Right ventricle myocardium superior (tissue), 1 donor: ENCODE measurements around the gene PRKCZ. TPM values are rescaled to one million over a fixed set of nuclear protein-coding genes. Genes with fewer than 3 reads are reported as not detected.

Experiments used
- ATAC-seq: fragments of 200-7000 bp; cut with Tn5 transposase; one replicate; pipeline ENCODE4 v1.9.1; 2020; ENCODE audit warnings: mild to moderate bottlenecking; ENCODE audit not compliant: poor library complexity
- DNase-seq: peaks from one replicate; pipeline ENCODE4 v3.0.0-alpha.2; 2020
- intact Hi-C: fragments of 100-400 bp; cut with DNase I; formaldehyde crosslinking; loops from one replicate; pipeline ENCODE4 v1.11.2; 2022
- total RNA-seq: library from RNA; stranded (reverse); fragmentation: NEBNext Ultra II Directional; extraction: Animal tissue kit (Norgen Biotek cat#: 25700); gene quantifications from one replicate; pipeline ENCODE4 v1.2.1, GENCODE V29; 2021
- donor health status: DM: no; HTN: yes; CAD: no; lungs with severe emphysema.

PRKCZ gene
- total RNA-seq, 1 donor from 2014 or later = 13.5 TPM

- intact Hi-C loops = no loop called here
- DNase-seq (no peak), ATAC-seq (no peak)
These were observed 137.4 kb downstream of the PRKCZ start for GRCh38 chr1:2187619-2188018.

DNA sequence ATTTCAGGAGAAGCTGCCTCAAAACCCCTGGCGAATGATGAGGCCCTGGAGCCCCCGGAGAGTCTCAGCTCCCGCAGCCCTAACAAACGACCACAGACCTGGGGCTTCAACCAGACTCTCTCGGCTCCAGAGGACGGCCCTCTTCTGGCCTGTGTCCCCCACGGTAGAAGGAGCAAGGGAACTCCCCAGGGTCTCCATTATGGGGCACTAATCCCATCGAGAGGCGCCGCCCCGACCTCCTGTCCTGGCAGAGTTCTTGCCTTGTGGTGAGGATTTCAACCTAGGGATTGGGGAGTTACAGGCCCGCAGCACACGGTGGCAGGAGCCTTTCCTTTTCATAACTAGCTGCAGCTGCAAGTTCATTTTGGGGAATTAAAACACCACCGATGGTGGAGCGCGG is 138.1 kb downstream of the PRKCZ start:
- intact Hi-C loops = no loop called here
- DNase-seq (no peak), ATAC-seq (no peak)

DNA sequence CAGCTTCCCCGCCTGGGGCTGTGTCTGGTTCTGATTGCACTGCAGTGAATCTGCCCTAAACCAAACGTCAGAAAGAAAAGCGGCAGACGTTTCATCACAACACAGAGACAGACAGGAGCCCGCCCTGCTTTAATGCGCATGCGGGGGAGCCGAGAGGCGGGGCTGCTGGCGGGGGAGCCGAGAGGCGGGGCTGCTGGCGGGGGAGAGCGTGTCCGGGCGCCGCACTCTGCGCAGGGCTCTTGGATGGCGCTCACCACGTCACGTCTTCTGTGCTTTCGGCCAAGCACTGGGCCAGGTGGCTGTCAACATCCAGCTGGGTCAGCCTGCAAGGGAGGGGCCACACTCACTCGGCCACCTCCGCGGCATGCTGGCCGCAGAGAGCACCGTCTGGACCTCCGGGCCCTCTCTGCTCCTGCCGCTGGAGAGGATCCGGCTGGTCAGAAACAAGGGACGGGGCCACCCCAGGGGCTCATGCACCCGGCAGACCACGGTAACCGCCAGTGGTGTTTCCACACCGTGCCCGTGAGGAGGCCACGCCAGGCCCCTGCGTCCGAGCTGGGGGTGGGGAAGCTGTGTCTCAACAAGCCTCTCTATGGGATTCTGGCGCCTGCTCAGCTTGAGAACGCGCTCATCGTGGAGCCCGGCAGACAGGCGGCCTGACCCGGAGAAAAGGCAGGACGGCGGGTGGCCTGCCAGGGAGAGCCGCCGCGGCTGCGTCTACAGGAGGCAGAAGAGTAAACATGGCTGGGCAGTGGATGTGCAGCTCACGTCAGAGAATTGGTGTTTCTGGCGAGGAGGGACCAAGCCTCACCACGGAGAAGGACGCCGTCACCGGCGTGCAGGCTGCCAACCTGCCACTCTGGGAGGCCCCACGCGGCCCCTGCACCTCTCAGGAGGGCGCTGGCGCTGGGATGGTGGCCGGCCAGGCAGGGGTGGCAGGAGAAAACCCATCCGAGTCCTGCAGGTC is 139.5 kb downstream of the PRKCZ start:
- DNase-seq (peak; percentile 98), ATAC-seq (peak; percentile 92)
- intact Hi-C loops = no loop called here

- no peak for DNase-seq
- intact Hi-C loops = no loop called here
- peak; percentile 0 for ATAC-seq
These were observed 140.3 kb downstream of the PRKCZ start for GRCh38 chr1:2190491-2190976.

DNA sequence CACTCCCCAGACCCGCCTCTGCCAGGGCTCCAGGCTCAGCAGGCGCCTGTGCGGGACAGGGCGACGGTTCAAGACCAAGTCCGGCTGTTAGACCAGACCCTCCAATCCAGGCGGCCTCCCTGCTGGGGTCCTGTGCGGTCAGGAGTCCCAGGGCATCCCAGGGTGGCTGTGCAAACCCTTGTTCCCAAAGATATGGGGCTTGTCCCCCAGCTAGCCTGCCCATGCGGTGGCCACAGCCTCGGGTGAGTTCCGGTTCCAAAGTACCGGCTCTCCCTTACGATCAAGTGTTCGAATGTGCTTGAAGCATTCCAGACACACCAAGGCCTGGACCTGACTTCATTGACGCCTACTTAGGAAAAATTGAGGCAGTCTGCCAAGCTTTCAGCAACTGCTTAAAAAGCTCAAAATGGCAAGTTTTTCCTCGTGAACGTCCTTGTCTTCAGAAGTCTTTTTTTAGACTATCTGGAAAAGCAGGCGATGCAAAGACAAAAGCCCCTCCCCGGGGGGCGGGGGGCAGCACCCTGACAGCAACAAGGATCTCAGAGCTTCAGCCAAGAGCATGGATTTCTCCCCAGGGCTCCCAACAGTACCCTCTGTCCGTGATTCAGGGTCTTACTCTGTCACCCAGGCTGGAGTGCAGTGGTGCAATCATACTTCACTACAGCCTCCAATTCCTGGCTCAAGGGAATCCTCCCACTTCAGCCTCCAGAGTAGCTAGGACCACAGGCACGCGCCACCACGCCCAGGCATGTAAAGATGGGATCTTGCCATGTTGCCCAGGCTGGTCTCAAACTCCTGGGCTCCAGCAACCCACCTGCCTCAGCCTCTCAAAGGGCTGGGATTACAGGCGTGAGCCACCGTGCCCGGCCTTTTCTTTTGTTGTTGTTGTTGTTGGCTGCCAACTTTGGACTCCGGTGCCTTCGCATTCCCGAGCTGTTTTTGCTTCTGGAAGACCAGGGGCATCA is 142.1 kb downstream of the PRKCZ start:
- ATAC-seq (no peak), DNase-seq (no peak)
- intact Hi-C loops = no loop called here

GRCh38 chr1:2193514-2194281 is 143.5 kb downstream of the PRKCZ start:
- intact Hi-C loops = loop anchor here (2.0 kb wide), 1 partner anchor 189 kb away; no protein-coding TSS in a partner anchor
- DNase-seq (no peak), ATAC-seq (no peak)

DNA sequence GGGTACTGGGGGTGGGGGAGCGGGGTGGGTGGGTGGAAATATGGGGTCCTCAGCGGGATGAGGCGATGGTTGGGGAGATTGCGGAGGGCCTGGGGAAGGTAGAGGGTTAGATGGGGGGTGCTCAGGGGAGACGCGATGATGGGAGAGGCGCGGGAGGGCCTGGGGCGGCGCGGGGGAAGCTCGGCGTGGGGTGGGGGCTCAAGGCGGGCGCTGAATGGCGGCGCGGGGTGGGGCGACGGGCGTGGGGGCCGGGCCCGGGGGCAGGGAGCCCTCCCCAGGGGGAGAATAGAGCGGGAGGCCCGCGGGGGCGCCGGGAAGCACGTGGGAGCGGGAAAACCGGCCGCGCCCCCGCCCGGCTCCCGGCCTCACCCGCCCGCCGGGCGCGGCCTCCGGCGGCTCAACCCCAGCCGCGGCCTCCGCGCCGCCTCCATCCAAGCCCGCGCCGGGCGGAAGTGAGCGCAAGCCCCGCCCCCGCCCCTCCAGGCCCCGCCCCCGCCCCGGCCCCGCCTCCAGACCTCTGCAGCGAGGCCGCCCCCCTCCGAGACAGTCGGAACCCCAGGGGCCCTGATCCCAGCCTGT is 144.2 kb downstream of the PRKCZ start, which contains the start of gene FAAP20:
FAAP20 (minus strand) TSS at position 454 of the 579 bp plus-strand sequence; CDS start at position 431, 23 bp downstream.
- DNase-seq = peak; percentile 82
- intact Hi-C loops = loop anchor here (2.0 kb wide), 1 partner anchor 188 kb away; no protein-coding TSS in a partner anchor
- peak; percentile 67 for ATAC-seq

DNA sequence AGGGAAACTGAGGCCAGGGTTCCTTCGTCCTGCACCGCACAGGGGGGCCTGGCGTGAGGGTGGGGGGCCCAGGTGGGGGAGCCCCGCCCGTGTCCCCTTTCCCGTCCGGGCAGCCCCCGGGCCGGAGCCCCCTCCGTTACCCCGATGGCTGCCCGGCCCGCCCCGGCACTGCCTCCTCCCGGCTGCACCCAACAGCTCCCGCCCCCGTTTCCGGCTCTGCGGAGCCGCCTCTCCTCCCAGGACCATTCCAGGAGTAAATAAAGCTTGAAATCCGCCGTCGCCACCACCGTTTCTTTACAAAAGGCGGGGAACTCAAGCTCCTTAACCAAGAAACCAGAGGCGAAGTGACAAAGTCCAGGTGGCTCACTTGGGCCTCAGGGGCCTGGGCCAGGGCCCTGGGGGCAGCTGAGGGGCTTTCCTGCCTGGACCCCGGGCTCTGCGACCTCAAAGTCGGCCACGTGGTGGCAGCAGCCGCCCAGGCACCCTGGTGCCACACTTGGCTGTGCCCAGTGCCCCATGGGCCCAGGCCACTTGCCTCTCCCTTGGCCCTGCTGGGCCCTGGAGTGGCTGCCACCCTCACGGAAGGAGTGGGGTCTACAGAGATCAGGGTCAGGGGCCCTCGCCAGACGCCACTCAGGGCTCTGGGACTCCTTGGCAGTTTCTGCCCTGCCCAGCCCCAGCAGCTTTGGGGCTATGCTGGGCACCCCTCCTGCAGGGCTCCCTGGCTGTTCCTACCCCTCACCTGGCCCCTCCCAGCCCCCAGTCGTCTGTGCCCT is 144.9 kb downstream of the PRKCZ start:
- ATAC-seq (peak; percentile 83), DNase-seq (peak; percentile 94)
- intact Hi-C loops = loop anchor here (2.0 kb wide), 1 partner anchor 188 kb away; no protein-coding TSS in a partner anchor

DNA sequence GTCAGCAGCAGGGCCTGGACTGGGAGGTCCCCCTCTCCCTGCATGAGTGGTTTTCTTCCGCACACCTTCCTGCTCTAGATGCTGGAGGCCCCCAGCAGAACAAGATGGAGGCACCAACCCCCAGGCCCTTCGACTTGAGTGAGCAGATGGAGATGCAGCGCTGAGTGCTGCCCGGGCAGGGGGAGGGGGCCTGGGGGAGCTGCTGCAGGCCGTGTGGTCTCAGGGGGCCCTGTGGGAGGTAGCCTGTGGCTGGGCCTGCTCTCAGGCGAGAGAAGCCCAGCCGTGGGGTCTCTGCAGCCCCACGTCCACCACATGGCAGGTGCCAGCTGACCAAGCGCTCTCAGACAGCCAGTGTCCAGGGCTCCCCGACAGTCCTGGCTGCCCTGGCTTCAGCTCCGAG is 145.6 kb downstream of the PRKCZ start:
- no peak for ATAC-seq
- no peak for DNase-seq
- intact Hi-C loops = loop anchor here (2.0 kb wide), 1 partner anchor 187 kb away; no protein-coding TSS in a partner anchor

DNA sequence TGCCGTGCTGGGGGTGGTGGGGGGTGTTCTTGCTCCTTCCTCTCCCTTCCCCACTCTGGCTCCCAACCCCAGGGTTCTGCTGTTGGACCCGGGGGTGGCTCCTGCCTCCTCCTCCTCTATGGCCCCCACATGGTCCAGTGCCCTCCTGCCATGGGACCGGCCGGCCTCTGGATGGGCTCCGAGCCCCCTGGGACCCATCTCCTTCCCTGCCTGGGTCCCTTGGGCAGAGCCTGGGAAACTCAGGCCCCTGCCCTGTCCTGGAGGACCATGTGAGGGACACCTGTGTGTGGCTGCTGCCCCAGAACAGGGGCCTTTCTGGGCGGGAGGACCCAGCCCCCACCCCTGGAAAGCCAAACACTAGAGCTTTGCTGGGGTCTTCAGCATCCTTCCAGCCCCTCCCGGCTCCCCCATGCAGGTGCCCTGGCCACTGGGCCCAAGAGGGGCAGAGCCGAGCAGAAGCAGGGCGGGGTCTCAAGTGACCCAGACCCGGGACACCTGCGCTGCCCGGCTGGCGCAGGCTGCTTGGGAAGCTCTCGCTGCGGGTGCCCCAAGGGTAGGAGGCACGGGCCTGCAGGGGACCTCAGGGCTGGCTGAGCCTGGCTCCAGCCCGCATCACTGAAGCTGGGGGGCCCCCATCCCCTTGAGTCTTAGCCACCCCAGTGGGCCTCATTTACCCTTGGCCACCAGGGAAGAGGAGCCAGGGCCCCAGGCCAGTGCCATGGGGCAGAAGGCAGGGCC is 146.9 kb downstream of the PRKCZ start:
- ATAC-seq = no peak
- DNase-seq = no peak

DNA sequence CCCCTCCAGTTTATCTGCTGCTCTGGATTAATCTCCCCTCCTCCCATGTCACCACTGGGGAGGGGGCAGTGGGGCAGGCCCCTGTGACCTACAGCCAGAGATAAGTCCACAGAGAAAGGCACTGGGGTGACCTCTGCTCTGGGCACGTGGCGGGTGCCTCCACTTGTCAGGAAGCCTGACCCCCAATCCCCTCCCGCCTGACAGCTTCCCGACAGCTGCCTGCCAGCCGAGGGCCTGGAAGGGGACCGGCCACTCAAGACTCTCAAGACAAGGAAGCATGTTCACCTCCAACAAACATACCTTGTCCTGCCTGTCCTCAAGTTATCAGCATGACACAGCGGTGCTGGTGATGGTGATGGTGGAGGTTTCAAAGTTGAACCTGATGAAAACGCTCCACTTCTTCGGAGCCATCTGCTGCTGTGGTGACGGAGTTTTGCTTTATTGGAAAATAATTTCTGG is 147.5 kb downstream of the PRKCZ start:
- intact Hi-C loops = no loop called here
- ATAC-seq (no peak), DNase-seq (no peak)

More for the DNA sequence above, 146.9 kb downstream of the PRKCZ start:
- intact Hi-C loops = no loop called here

DNA sequence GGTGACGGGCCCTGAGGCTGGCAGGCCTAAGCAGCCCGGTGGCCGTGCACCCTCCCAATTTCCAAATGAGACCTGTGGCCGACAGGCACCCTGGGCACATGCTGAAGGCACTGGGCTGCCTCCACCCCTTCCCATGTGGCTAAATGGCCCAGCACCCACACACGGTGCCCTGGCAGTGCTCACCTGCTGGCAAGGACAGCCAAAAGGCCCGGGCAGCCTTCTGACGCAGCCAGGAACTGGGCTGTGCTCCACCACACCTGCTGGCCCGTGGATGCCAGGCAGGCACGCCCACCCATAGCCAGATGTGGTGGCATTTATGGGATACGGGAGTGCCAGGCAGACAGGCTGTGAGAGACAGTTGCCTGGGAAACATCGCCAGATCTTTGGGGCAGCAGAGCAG is 148.4 kb downstream of the PRKCZ start:
- ATAC-seq = no peak
- intact Hi-C loops = no loop called here

DNA sequence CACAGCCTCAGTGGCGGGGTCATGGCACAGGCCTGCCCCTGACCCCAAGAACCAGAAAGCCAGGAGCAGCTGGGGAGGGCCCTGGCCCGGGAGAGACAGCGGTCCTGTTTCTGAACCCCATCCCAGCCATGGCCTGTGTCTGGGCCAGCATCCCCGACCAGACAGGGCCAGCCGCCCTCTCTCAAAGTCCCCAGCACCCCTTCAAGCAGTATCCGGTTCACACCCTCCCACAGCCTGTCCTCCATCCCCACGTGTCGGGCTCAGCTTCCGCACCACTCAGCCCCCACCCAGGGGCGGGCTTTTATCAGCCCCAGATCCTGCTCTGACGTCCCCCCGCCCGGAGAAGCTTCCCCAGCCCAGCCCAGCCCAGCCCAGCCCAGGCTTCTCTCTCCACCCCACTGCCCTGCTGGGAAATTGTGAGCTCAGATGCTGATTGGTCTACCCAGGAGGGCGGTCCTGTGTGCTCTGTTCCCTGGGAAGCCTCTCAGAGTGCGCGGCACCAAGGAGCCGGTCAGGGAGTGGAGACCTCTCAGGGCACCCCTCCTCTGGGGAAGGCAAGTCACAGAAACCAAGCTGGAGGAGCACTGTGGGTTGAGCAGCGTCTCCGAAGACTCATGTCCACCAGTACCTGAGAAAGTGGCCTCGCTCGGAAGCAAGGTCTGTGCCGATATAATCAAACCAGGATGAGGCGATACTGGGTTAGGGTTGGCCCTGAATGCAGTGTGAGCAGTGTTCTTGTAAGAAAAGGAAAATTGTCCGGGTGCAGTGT is 149.0 kb downstream of the PRKCZ start:
- peak; percentile 79 for ATAC-seq
- DNase-seq = peak; percentile 94
- intact Hi-C loops = no loop called here

More for the DNA sequence above, 148.4 kb downstream of the PRKCZ start:
- no peak for DNase-seq

GRCh38 chr1:2200308-2200943 is 150.2 kb downstream of the PRKCZ start:
- intact Hi-C loops = no loop called here
- ATAC-seq = no peak
- no peak for DNase-seq

DNA sequence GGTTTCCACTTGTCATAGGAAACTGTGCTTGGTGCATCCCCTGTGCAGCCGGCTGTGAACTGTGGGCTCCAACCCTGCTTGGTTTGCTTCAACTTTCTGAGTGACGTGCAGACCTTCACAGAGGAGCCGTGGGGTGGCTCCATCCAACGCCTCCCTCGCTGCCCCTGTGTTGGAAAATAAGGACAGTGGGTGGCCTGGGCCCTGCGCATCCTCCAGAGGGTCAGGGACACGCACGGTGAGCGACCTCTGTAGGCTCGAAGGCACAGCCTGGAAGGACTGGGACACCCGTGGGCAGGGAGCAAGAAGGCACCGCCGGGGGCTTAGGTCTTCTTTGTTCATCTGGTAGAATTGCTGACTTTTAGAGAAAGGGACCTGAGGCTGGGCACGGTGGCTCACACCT is 150.9 kb downstream of the PRKCZ start:
- intact Hi-C loops = no loop called here
- DNase-seq (no peak), ATAC-seq (no peak)
